NOMO-1 treated with dmso at 0.1 percent for 144 hours (cell line): ENCODE results near the gene STARD13.
A peak's percentile ranks its signal among the peaks of the same experiment; 100 is the strongest.

ENCODE experiments used
- DNase-seq: peaks from one replicate; lab custom pipeline; 2025; ENCODE audit not compliant: unreplicated experiment; lab: John Stamatoyannopoulos, UW

The STARD13 gene

DNA sequence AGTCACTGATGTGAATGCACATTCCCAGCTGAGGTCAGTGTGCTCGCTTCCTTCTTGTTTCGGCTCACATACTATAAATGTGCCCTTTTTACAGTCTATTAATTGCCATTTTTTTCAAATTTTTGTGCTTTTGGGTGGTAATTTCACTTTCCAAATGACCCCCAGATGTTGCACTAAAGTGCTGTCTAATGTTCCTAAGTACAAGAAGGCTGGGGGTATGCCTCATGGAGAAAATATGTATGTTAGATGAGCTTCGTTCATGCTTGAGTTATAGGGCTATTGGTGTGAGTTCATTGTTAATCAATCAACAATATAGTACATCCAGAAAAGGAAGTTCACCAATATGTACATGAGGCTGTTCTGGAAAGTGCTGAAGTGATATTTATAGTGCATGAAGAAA lies 184.7 kb downstream of the STARD13 start:
- DNase-seq: no peak

DNA sequence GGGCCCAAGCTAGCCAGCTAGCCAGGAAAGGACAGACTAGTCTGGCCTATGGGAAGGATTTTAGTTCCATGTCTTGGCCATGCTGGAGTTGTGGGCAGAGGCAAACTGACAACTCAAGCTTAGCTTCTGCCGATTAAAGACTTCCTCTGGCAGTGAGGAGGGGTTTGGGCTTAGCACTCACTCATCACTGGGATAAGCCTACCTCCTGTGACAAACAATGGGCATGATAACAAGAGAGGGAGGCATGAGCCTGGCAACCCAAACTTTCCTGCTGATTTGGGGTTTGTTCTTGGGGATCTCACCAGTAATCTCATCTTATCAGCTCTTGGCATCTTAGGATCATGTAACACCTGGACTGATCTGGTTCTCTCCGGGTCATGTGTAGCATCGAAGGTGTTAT lies 185.7 kb downstream of the STARD13 start:
- DNase-seq: no peak

GRCh38 chr13:33096886-33097605 lies 188.5 kb downstream of the STARD13 start:
- DNase-seq: no peak

DNA sequence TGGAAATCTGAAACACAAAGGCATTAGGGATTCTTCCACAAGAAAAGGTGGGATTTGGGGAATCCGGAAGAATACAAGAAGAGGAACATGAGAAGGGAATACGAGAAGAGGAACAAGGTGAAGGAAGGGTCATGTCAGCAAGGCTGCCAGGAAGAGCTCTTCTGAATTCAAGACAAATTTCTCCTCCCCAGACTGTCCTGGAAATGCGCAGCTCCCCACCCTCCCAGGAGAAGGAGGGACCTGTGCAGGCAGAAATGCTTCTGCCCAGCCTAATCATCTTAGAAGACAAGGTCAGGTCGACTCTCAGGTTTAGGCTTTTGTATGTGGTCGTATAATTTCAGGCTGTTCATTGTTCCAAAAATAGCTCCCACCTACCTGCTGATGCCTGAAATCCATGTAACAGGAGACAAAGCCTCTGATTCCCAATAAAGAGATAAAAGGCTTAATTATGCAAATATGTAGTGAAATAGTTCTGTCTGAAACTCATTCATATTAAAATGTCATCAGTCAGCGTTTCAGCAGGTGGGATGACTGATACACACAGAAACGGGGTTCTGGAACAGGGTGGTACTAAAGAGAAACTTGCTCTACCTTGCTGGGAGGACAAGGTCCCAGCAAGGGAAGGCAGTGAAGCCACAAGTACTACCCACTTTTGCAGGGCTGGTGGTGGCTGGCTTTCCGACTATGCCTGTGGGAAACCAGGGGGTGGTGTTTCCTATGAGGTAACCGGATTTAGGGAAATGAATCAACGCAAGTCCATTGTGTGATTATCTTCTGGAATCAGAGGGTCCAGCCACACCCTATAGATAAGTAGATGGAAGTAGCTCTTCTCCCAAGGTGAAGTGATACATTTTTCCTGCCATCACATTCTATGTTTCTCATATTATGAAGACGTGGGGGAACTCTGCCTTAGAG lies 193.2 kb downstream of the STARD13 start:
- no peak for DNase-seq

DNA sequence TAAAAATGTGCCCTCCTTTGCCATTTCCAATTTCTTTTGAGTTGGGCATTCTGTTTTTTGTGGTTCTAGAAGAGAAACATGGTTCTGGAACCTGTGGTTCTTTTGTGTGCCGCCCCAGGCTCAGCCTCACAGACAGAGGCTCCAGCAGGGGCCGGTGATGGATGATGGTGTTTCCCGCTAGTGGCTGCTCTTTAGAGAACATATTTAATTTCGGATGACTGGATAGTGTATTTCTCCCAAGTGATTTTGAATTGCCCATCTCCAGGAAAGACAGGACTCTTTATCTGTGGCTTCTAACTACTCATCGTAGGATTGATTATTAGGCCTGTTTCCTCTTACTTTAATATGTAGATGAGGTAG lies 194.2 kb downstream of the STARD13 start:
- no peak for DNase-seq

DNA sequence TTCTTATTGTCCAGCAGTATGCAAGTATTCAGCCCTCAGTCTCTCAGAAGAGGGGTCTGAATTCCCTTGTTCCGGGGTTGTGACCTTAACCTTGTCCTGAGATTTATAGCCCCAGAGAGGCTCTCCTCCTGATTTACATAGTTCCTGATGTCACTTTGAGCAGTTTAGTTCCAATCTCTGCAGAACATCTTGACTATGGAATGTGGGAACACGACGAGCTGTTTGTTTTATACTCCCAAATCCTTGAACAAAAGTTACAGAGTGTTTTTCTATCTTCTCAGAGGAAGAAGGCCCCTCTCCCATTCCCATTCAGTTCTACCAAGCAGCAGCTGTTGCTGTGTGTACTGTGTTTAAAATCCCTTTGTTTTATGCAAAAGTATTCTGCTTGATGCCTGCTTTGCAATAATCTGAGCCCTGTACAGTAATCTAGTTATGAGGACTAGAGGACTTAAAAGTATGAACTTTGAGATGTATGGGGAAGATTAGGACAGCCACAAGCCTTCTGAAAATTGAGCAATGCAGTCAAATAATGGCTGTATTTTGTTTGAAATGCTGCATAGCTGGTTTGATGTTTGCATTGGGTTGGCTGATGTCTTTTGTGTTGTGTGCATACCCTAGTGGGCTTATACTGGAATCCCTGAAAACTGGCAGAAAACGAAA lies 194.7 kb downstream of the STARD13 start:
- DNase-seq: no peak

DNA sequence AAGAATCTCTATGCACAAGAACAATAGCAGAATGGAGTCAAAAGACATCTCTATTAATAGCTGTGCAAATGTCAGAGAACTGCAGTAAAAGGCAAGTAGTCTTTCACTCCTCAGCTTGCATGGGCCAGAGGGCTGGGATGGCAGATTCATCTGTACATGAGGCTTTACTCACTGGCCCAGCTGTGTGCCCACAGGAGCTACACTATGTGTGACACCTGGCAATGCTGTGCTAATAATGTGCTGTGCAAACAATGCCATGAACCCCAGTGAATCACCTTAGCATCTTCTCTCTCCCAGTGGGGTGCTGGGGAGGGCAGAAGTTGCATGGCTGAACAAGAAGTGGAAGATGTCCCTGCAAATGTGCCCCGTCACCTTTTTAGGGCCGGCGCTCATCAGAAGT lies 196.2 kb downstream of the STARD13 start:
- no peak for DNase-seq

DNA sequence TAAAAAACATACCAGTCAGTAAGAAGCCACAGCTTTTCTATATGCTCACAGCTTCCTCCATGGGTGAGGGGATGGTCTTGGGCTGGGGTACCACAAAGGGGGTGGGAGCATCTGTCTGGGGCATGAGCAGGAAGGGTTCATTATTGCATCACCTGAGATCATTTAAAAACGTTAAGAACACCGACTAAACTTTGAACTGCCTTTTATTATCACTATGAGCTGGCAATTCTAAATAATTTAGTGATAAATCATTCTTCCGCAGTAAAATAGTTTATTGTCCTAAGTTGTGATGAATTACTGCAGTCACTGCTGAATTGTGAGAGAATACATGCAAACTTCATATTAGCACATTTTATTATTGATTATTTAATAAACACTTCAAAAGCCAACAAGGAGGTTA lies 197.8 kb downstream of the STARD13 start:
- no peak for DNase-seq

DNA sequence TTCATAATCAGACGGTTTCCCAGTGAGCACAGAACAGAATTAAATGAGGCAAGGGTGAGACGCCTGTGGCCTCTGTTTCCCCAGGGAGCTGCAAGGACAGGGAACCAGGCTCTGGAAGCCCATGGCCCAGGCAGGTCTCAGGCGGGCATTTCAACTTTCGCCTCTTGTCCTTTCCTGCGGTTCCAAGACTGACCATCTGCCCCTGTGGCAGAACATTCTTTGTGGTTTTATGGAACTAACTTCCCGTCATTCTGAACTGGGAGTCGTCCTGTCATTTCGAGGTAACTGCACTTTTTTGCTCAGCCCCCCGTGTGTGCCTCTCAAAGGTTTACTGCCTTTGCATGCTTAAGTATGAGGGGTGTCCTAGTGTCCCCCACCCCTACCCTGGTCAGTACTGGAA lies 198.5 kb downstream of the STARD13 start:
- no peak for DNase-seq

DNA sequence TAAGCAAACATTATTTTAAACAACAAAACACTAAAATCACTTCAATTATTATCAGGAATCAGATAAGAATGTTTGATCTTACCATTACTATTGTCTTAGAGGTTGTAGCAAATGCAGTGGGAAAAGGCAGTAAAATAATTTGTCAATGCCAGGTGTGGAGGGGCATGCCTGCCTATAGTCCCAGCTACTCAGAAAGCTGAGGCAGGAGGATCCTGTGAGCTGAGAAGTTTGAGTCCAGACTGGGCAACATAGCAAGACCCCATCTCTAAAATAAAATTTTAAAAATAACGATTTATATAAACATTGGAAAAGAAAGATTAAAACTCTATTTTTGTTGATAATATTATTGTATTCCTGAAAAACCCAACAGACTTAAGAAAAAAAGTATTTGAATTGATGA lies 202.5 kb downstream of the STARD13 start:
- no peak for DNase-seq

DNA sequence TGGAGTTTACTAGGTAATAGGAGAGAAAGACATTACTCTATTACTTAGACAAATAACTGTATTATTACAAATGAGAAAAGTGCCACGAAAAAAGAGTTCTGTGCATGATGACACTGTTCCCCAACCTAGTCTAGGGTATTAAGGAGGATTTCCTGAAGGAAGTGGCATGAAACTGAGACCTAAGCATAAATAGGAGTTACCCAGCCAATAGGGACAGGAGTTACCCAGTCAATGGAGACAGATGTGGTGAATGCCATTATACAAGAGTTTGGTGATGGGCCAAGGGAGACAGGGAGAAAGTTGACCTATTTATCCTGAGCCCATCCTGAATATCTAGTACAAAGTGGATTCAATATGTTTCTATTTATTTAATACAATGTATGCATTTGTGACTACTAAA lies 203.9 kb downstream of the STARD13 start:
- no peak for DNase-seq

- DNase-seq: no peak
Measured at GRCh38 chr13:33080972-33081590, 204.5 kb downstream of the STARD13 start.

DNA sequence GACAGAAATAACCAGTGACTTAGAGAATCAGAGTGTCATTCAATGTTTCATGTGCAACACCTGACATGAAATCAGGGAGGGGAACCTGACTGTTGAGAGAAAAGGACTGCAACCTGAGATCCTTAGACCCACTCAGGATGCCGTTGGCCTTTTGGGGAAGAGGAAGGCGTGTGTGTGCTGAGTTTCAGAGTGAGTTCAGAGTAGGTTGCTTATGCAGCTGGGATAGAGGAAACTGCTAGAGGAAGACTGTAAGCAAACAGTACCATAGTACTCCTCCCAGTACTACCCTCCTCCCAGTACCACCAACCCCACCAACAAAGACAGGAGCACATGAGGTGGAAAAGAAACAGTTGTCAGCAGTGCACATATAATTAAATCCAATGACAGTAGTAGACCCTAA lies 205.6 kb downstream of the STARD13 start:
- peak; percentile 23 for DNase-seq

DNA sequence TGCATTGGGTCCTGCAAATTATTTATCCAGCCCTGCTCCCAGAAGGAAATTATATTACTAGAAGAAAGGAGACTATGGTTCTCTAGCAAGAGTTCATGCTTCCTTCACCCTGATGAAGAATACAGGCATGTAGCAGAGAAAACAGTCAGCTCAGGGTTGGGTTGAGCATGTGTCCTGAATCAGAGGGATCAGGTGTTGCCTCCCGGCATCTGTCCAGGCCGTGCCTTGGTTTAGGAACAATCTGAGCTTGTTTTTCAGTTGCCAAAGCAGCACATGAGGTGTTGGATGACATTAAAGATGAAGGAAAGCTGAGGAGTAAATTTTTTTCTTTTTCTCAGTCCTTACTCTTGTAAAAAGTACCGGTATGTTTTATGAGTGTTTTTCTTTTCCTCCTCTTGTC lies 207.3 kb downstream of the STARD13 start:
- no peak for DNase-seq

- no peak for DNase-seq
Measured at GRCh38 chr13:33076001-33076992, 209.3 kb downstream of the STARD13 start.

GRCh38 chr13:33073338-33073737 lies 212.2 kb downstream of the STARD13 start:
- DNase-seq: no peak

GRCh38 chr13:33072759-33073158 lies 212.8 kb downstream of the STARD13 start:
- no peak for DNase-seq

DNA sequence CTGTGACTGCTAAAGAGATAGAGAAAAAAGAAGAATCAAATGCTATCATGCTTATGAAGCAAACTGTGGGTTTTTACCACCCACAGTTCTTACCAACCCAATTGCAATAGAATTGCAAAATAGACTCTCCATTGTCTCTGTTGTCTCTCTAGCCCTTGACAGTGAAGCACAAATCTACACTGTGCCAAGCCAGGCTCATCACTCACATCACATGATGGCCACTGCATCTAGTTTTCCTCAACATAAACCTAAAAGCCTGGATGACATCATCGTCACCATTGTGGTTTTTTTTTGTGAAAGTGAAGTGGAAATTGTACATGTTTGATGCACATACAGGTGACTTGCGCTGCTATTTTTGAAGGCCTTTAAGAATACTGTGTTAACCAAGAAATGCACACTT lies 213.3 kb downstream of the STARD13 start:
- DNase-seq: no peak

GRCh38 chr13:33070713-33071112 lies 214.8 kb downstream of the STARD13 start:
- no peak for DNase-seq

- DNase-seq: no peak
Measured at GRCh38 chr13:33069365-33069764, 216.2 kb downstream of the STARD13 start.
